Measurements from ENCODE around the gene PCED1B.

- TF ChIP-seq, protein P1, sequence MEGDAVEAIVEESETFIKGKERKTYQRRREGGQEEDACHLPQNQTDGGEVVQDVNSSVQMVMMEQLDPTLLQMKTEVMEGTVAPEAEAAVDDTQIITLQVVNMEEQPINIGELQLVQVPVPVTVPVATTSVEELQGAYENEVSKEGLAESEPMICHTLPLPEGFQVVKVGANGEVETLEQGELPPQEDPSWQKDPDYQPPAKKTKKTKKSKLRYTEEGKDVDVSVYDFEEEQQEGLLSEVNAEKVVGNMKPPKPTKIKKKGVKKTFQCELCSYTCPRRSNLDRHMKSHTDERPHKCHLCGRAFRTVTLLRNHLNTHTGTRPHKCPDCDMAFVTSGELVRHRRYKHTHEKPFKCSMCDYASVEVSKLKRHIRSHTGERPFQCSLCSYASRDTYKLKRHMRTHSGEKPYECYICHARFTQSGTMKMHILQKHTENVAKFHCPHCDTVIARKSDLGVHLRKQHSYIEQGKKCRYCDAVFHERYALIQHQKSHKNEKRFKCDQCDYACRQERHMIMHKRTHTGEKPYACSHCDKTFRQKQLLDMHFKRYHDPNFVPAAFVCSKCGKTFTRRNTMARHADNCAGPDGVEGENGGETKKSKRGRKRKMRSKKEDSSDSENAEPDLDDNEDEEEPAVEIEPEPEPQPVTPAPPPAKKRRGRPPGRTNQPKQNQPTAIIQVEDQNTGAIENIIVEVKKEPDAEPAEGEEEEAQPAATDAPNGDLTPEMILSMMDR (IDR thresholded peaks at IDR 0.05), result no peak
- no peak for TF ChIP-seq POLR2A (IDR thresholded peaks at IDR 0.05)
Measured at GRCh38 chr12:47274760-47275159, 195.3 kb downstream of the PCED1B start.

Data from testis (tissue), 2 donors.